HepG2 (cell line): ENCODE measurements around the gene DCT. TPM values are rescaled to one million over a fixed set of nuclear protein-coding genes. Genes with fewer than 3 reads are reported as not detected.

Experiments used
- ATAC-seq: fragments of 200-7000 bp; cut with Tn5 transposase; 3 replicates; pipeline ENCODE4 v1.9.1; 2020; ENCODE audit warnings: mild to moderate bottlenecking, moderate library complexity
- BruUV-seq: library from RNA; stranded (reverse); fragments of 400-500 nt; replicated peaks from 2 replicates; lab custom pipeline; 2021; lab: Mats Ljungman, UMichigan
- CTCF ChIA-PET: fragments of 300-600 bp; formaldehyde crosslinking; extraction: SDS; loops from one replicate; lab custom pipeline; 2021; ENCODE audit warnings: low total read pairs, inconsistent platforms, low intra/inter-chr PET ratio; lab: Yijun Ruan, JAX
- POLR2A ChIA-PET: fragments of 350-600 bp; sonication (Branson Sonifier 250); formaldehyde crosslinking; loops from one replicate; lab custom pipeline; 2020; ENCODE audit warnings: antibody characterized with exemption, inconsistent platforms; lab: Yijun Ruan, JAX
- DNase-seq: peaks from one replicate; pipeline ENCODE4 v3.0.0-alpha.2; 2015; ENCODE audit warnings: low spot score
- FAIRE-seq: peaks from 3 replicates; lab custom pipeline; 2011; peaks lifted over from hg19 to GRCh38; lab: Jason Lieb, UNC
- H2AFZ ChIP-seq: one replicate; pipeline ENCODE4 v1.6.1; 2011; ENCODE audit warnings: low read length, inconsistent platforms
- H3K27ac ChIP-seq: fragments of 300-600 bp; 3 replicates; pipeline ENCODE4 v1.8.0; 2011; ENCODE audit warnings: mixed run types, mild to moderate bottlenecking, mixed read lengths, low read length, inconsistent platforms; ENCODE audit not compliant: insufficient read depth; ENCODE audit errors: extremely low read length
- H3K27me3 ChIP-seq, 2 experiments: fragments of 200-600 bp in 1 of 2; 2 replicates in 1 of 2; 3 replicates in 1 of 2; pipeline versions ENCODE4 v1.6.0 to v1.8.0; 2011; ENCODE audit warnings: low read length in 2 of 2, mild to moderate bottlenecking in 2 of 2, moderate library complexity in 2 of 2, inconsistent platforms in 1 of 2; ENCODE audit not compliant: insufficient read depth in 2 of 2, control insufficient read depth in 1 of 2
- H3K36me3 ChIP-seq, 2 experiments: fragments of 200-600 bp in 1 of 2; replicated peaks in 1 of 2; 2 replicates in 1 of 2; 3 replicates in 1 of 2; pipeline versions ENCODE4 v1.5.1 to v1.8.0; 2011; ENCODE audit warnings: low read length in 2 of 2, inconsistent platforms in 1 of 2; ENCODE audit not compliant: insufficient read depth in 2 of 2, control insufficient read depth in 1 of 2
- H3K4me1 ChIP-seq: 2 replicates; pipeline ENCODE4 v1.5.1; 2012; ENCODE audit warnings: low read length, inconsistent platforms; ENCODE audit not compliant: insufficient read depth
- H3K4me2 ChIP-seq: 2 replicates; pipeline ENCODE4 v1.6.0; 2011; ENCODE audit warnings: low read depth, low read length, inconsistent platforms
- H3K4me3 ChIP-seq, 3 experiments: fragments of 200-600 bp in 1 of 3; sonication (generic), shearing (Covaris generic) in 1 of 3; replicated peaks in 1 of 3; 2 replicates each; pipeline ENCODE4 v1.5.1; 2011 to 2016; ENCODE audit warnings: low read length in 3 of 3, inconsistent platforms in 2 of 3, low read depth in 2 of 3, mild to moderate bottlenecking in 2 of 3, control low read depth in 1 of 3, mixed read lengths in 1 of 3; ENCODE audit not compliant: insufficient read depth in 1 of 3
- H3K79me2 ChIP-seq: one replicate; pipeline ENCODE4 v1.6.1; 2011; ENCODE audit warnings: low read length, inconsistent platforms; ENCODE audit not compliant: insufficient read depth
- H3K9ac ChIP-seq: 2 replicates; pipeline ENCODE4 v1.6.0; 2011; ENCODE audit warnings: mild to moderate bottlenecking, low read depth, low read length, inconsistent platforms; ENCODE audit not compliant: insufficient read depth
- H3K9me3 ChIP-seq: 2 replicates; pipeline ENCODE4 v1.5.1; 2012; ENCODE audit warnings: mild to moderate bottlenecking, low read length
- H4K20me1 ChIP-seq: 2 replicates; pipeline ENCODE4 v1.6.0; 2011; ENCODE audit warnings: inconsistent platforms, mild to moderate bottlenecking, low read length, moderate library complexity; ENCODE audit not compliant: insufficient read depth
- ATF7-NPFF ChIP-seq: sonication (generic); formaldehyde crosslinking; IDR thresholded peaks from 2 replicates; pipeline ENCODE4 v1.8.1; 2023; ENCODE audit warnings: mild to moderate bottlenecking, low read depth, missing genetic modification reagents, moderate library complexity
- CC2D1A ChIP-seq: sonication (generic); formaldehyde crosslinking; IDR thresholded peaks from 2 replicates; pipeline ENCODE4 v1.8.1; 2023; ENCODE audit warnings: mild to moderate bottlenecking, missing genetic modification reagents
- HNRNPL ChIP-seq: fragments of 200-400 bp; formaldehyde crosslinking; IDR thresholded peaks from 2 replicates; pipeline ENCODE4 v1.6.1; 2017; ENCODE audit warnings: mild to moderate bottlenecking, low read depth, low read length
- NFE2L2 ChIP-seq: fragments of 150-350 bp; IDR thresholded peaks from 2 replicates; pipeline ENCODE4 v1.6.1; 2014; ENCODE audit warnings: low read length
- SALL2 ChIP-seq: sonication (generic); formaldehyde crosslinking; IDR thresholded peaks from 2 replicates; pipeline ENCODE4 v1.8.1; 2023; ENCODE audit warnings: mild to moderate bottlenecking, missing genetic modification reagents, inconsistent platforms
- SRY ChIP-seq: sonication (generic); formaldehyde crosslinking; IDR thresholded peaks from 2 replicates; pipeline ENCODE4 v1.8.0; 2022; ENCODE audit warnings: mild to moderate bottlenecking, missing genetic modification reagents
- YEATS4 ChIP-seq: sonication (generic); formaldehyde crosslinking; IDR thresholded peaks from 2 replicates; pipeline ENCODE4 v1.4.0; 2020; ENCODE audit warnings: missing genetic modification reagents, borderline replicate concordance
- ZBTB21 ChIP-seq: sonication (generic); formaldehyde crosslinking; IDR thresholded peaks from 2 replicates; pipeline ENCODE4 v1.4.0; 2020; ENCODE audit warnings: missing genetic modification reagents
- ZNF510 ChIP-seq: sonication (generic); formaldehyde crosslinking; IDR thresholded peaks from 2 replicates; pipeline ENCODE4 v1.4.0; 2020; ENCODE audit warnings: low read depth, mild to moderate bottlenecking, missing genetic modification reagents
- ZNF550 ChIP-seq: sonication (generic); formaldehyde crosslinking; IDR thresholded peaks from 2 replicates; pipeline ENCODE4 v1.4.0; 2020; ENCODE audit warnings: mild to moderate bottlenecking, missing genetic modification reagents, borderline replicate concordance
- ZNF773 ChIP-seq: sonication (generic); formaldehyde crosslinking; IDR thresholded peaks from 2 replicates; pipeline ENCODE4 v1.4.0; 2020; ENCODE audit warnings: missing genetic modification reagents, borderline replicate concordance
- ZSCAN12 ChIP-seq: sonication (generic); formaldehyde crosslinking; IDR thresholded peaks from 2 replicates; pipeline ENCODE4 v1.9.0; 2021; ENCODE audit warnings: mild to moderate bottlenecking, missing genetic modification reagents
- WGBS: methylation state at CpG from one replicate; pipeline ENCODE4 v1.1.6; 2017; ENCODE audit warnings: low lambda C conversion rate; 5-methylcytosine and 5-hydroxymethylcytosine counted together
- in situ Hi-C: cut with HindIII; loops from 2 replicates; pipeline ENCODE4 v1.10.0; 2017; ENCODE audit warnings: low pct_unique_long_range_greater_than_20kb; ENCODE audit not compliant: extremely low pct_ligation_motif_present
- intact Hi-C: fragments of 100-400 bp; cut with micrococcal nuclease; formaldehyde crosslinking; loops from one replicate; pipeline ENCODE4 v1.10.0; 2022; ENCODE audit not compliant: unreplicated experiment
- polyA plus RNA-seq, 8 experiments: library from polyadenylated mRNA; depleted of rRNA in 3 of 8; stranded (reverse) in 7 of 8; unstranded in 1 of 8; fragments of >200 nt; fragmentation: Illumina TruSeq in 4 of 8; extraction: Trizol in 4 of 8; gene quantifications; 2 replicates each; pipeline versions ENCODE4 v1.2.1 to v1.2.3, GENCODE V29; 2011 to 2016; ENCODE audit warnings: low read depth in 4 of 8, missing spikeins in 1 of 8, mixed read lengths in 1 of 8; ENCODE audit not compliant: insufficient read depth in 1 of 8
- total RNA-seq, 5 experiments: library from RNA; depleted of rRNA; stranded (reverse); fragments of >200 nt; fragmentation: Illumina TruSeq; extraction: Trizol; gene quantifications; 2 replicates each; pipeline ENCODE4 v1.2.3, GENCODE V29; 2016; ENCODE audit warnings: low read depth in 1 of 5
- TF ChIP-seq, protein P1 (sequence below): sonication (generic); formaldehyde crosslinking; IDR thresholded peaks from 2 replicates; pipeline ENCODE4 v1.8.1; 2023; ENCODE audit warnings: mild to moderate bottlenecking, inconsistent platforms, moderate library complexity, missing genetic modification reagents, borderline replicate concordance
- TF ChIP-seq, protein P2 (sequence below): sonication (generic); formaldehyde crosslinking; IDR thresholded peaks from 2 replicates; pipeline ENCODE4 v1.4.0; 2020; ENCODE audit warnings: mild to moderate bottlenecking, missing genetic modification reagents

DCT gene
- total and polyA plus RNA-seq, 2 of the 13 experiments (the other 11 are each of a cell fraction or from before 2014, with no cell fraction given) = not detected

DNA sequence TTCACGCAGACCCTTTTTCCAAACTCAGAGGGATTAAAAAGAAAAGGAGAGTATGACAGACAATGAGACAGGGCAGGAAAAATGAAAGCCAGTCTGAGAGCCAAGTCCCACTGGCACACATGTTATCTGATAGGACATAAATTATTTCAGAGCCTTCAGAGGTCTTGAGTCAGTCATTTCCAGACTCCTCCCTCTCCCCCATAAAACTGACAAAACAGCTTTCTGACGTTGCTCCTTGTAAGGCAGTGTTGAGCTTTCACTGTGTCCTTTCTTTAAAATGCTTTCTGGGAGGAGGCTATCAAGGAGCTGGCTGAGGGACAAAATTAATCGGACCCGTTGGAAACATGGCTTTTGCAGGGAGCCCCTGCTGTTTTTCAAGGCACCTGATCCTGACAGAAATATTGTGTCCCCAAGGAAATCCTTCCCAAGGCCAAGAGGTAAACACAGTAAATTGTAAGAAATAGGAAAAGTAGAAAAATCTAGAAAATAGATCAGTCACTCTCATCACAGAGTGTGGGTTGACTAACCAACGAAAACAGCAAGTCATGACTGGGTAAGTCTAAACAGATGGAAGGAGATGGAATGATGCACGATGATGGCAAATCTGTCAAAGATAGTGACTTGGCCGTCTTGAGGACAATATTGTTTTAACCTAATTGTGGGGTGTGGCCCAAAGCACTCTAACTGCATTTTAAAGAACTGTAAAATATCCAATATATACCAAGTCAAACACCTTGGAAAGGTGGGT, 89.7 kb downstream of the DCT start:
- no peaks in the 10 kb centered on the region for H4K20me1 ChIP-seq
- no peaks in the 10 kb centered on the region for H3K4me1 ChIP-seq
- FAIRE-seq (no peak), ATAC-seq (no peak), DNase-seq (no peak)
- no peaks in the 10 kb centered on the region for H3K79me2 ChIP-seq
- H3K27ac ChIP-seq = no peak overlapping the region
- ChIA-PET POLR2A (no interaction called here), CTCF (no interaction called here)
- in situ Hi-C loops (no loop called here), intact Hi-C loops (no loop called here)
- no peaks in the 10 kb centered on the region for H3K36me3 ChIP-seq
- no TSS peak for BruUV-seq
- no peak overlapping the region for H2AFZ ChIP-seq
- H3K9ac ChIP-seq = no peak overlapping the region
- no peak overlapping the region for H3K4me3 ChIP-seq
- H3K27me3 ChIP-seq = no peaks in the 10 kb centered on the region; a peak in 1 of 5 replicates
- 81% methylated on average over 7 of the region's 7 CpGs for WGBS
- no peak overlapping the region for H3K4me2 ChIP-seq
- H3K9me3 ChIP-seq = no peaks in the 10 kb centered on the region
- TF ChIP-seq ZNF510 (no peak), NFE2L2 (peak; percentile 36; the same call in 1 of the 2 replicates), ATF7-NPFF (CRISPR knock-in tag) (no peak), SRY (CRISPR knock-in tag) (no peak), SALL2 (CRISPR knock-in tag) (no peak), YEATS4 (CRISPR knock-in tag) (no peak), CC2D1A (no peak), HNRNPL (no peak)

DNA sequence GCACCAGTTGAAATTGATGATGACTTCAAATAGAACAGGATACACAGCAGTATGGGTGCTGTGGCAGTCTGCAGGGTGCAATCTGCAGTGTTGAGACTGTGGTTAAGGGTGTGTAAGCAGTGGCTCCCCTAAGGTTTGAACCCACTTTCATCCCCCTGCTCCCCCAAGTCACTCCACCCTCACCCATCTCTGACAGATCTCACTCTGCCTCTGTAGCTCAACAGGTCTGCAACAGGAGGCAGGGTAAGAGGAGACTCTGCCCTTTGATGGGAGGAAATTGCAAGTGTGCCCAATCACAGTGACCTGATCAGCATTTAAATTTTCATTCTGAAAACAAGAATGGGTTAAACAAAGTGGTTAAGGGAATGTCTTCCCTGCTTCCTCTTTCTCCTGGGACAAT, 92.4 kb downstream of the DCT start:
- H3K27ac ChIP-seq = no peak overlapping the region
- no peak for ATAC-seq
- no peak for FAIRE-seq
- POLR2A ChIA-PET = no interaction called here
- H3K79me2 ChIP-seq = no peaks in the 10 kb centered on the region
- H3K36me3 ChIP-seq = no peaks in the 10 kb centered on the region
- H4K20me1 ChIP-seq = no peaks in the 10 kb centered on the region
- no peak overlapping the region for H3K9ac ChIP-seq
- no peak overlapping the region for H3K4me3 ChIP-seq
- 0 out of 2 replicates have a peak, but pooled peaks cover 6% of the 10 kb centered on the region for H3K4me1 ChIP-seq
- in situ Hi-C loops (no loop called here), intact Hi-C loops (no loop called here)
- DNase-seq = no peak
- H2AFZ ChIP-seq = no peak overlapping the region
- no peak overlapping the region for H3K4me2 ChIP-seq
- CTCF ChIA-PET = no interaction called here
- H3K9me3 ChIP-seq = no peaks in the 10 kb centered on the region
- H3K27me3 ChIP-seq = no peaks in the 10 kb centered on the region
- no TSS peak for BruUV-seq
- TF ChIP-seq, protein P1, sequence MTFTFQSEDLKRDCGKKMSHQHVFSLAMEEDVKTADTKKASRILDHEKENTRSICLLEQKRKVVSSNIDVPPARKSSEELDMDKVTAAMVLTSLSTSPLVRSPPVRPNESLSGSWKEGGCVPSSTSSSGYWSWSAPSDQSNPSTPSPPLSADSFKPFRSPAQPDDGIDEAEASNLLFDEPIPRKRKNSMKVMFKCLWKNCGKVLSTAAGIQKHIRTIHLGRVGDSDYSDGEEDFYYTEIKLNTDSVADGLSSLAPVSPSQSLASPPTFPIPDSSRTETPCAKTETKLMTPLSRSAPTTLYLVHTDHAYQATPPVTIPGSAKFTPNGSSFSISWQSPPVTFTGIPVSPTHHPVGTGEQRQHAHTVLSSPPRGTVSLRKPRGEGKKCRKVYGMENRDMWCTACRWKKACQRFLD (CRISPR knock-in tag) = no peak
- TF ChIP-seq, protein P2, sequence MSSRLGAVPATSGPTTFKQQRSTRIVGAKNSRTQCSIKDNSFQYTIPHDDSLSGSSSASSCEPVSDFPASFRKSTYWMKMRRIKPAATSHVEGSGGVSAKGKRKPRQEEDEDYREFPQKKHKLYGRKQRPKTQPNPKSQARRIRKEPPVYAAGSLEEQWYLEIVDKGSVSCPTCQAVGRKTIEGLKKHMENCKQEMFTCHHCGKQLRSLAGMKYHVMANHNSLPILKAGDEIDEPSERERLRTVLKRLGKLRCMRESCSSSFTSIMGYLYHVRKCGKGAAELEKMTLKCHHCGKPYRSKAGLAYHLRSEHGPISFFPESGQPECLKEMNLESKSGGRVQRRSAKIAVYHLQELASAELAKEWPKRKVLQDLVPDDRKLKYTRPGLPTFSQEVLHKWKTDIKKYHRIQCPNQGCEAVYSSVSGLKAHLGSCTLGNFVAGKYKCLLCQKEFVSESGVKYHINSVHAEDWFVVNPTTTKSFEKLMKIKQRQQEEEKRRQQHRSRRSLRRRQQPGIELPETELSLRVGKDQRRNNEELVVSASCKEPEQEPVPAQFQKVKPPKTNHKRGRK = no peak
- TF ChIP-seq ZBTB21 (CRISPR knock-in tag) (no peak), ZNF773 (CRISPR knock-in tag) (no peak), ZNF550 (CRISPR knock-in tag) (no peak), ZSCAN12 (CRISPR knock-in tag) (no peak)
